NCI-H1105 treated with DMSO at 0.1 percent for 48 hours (cell line): ENCODE results near the gene ACSF3.

Experiments used
- DNase-seq: peaks from one replicate; lab custom pipeline; 2025; lab: John Stamatoyannopoulos, UW

ACSF3 gene

GRCh38 chr16:89131783-89132182 lies 38.1 kb downstream of the ACSF3 start:
- DNase-seq, result no peak

- no peak for DNase-seq
Observed at GRCh38 chr16:89132194-89133005, 38.7 kb downstream of the ACSF3 start.

GRCh38 chr16:89133457-89134127 lies 39.9 kb downstream of the ACSF3 start:
- no peak for DNase-seq

GRCh38 chr16:89134269-89134668 lies 40.6 kb downstream of the ACSF3 start:
- DNase-seq, result no peak

- DNase-seq, result no peak
Observed at GRCh38 chr16:89135166-89135565, 41.5 kb downstream of the ACSF3 start.

- no peak for DNase-seq
Observed at GRCh38 chr16:89135971-89136765, 42.5 kb downstream of the ACSF3 start.

- no peak for DNase-seq
Observed at GRCh38 chr16:89136931-89137330, 43.3 kb downstream of the ACSF3 start.

GRCh38 chr16:89137666-89138512 lies 44.2 kb downstream of the ACSF3 start:
- DNase-seq, result no peak

GRCh38 chr16:89138513-89138795 lies 44.8 kb downstream of the ACSF3 start:
- no peak for DNase-seq

GRCh38 chr16:89138843-89139520 lies 45.3 kb downstream of the ACSF3 start:
- no peak for DNase-seq

- DNase-seq, result no peak
Observed at GRCh38 chr16:89139907-89140361, 46.3 kb downstream of the ACSF3 start.

- no peak for DNase-seq
Observed at GRCh38 chr16:89140401-89140800, 46.7 kb downstream of the ACSF3 start.

- no peak for DNase-seq
Observed at GRCh38 chr16:89140981-89141883, 47.6 kb downstream of the ACSF3 start.

GRCh38 chr16:89141884-89142267 lies 48.2 kb downstream of the ACSF3 start:
- no peak for DNase-seq

GRCh38 chr16:89142474-89143195 lies 49.0 kb downstream of the ACSF3 start:
- DNase-seq, result no peak

GRCh38 chr16:89143201-89143741 lies 49.6 kb downstream of the ACSF3 start:
- no peak for DNase-seq

GRCh38 chr16:89143911-89144675 lies 50.4 kb downstream of the ACSF3 start:
- DNase-seq, result no peak

GRCh38 chr16:89144681-89145080 lies 51.0 kb downstream of the ACSF3 start:
- DNase-seq, result no peak
